ENCODE measurements around the gene AUNIP. TPM values are rescaled to one million over a fixed set of nuclear protein-coding genes. Genes with fewer than 3 reads are reported as not detected.

Gene AUNIP
- total RNA-seq, 3 donors from 2014 or later (not counting 1 experiment from before 2014, with no cell fraction given) = 0.16 to 0.50 (median 0.20) TPM

DNA sequence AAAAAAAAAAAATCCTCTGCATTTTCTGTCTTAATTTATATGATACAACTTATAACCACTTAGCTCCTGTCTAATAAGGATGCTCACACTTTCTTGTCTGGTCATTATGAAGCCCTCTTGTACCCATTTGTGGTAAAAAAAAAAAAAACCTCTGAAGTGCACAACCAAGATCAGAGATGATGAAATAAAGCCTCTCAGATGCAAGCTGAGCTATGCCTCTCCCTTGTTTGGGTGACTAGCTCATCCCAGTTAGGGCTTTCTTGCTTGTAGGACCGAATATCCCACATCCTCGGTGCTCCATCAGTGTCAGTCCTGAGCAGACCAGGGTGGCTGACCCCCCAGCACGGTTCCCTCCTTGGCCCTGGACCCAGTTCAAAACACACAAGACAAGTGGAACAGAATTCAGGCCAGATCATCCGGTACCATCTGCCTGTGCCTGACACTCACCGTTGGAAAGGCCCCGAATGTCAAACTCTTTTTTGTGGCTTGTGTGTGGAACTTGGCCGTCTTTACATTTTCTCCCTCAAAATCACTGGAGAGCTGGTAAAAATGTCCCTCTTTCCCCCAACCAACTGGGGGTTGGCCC lies 65.6 kb downstream of the AUNIP start:
- Histone ChIP-seq H3K9me3 (ENCODE audit: control insufficient read depth, insufficient read depth, low read length) (no peaks in the 10 kb centered on the region), H3K27ac (ENCODE audit: low read length) (no peak overlapping the region), H3K27me3 (ENCODE audit: control insufficient read depth, insufficient read depth, low read length) (no peaks in the 10 kb centered on the region), H3K4me1 (ENCODE audit: control insufficient read depth, insufficient read depth, low read length) (peaks cover 18% of the 10 kb centered on the region), H3K4me3 (ENCODE audit: low read length) (no peak overlapping the region), H3K36me3 (ENCODE audit: control insufficient read depth, insufficient read depth, low read length) (no peaks in the 10 kb centered on the region)
- Mint-ChIP-seq H3K27ac (no peak overlapping the region), H3K36me3 (no peaks in the 10 kb centered on the region), H3K4me1 (peaks cover 14 to 17% of the 10 kb centered on the region in 2 donors), H3K9me3 (no peaks in the 10 kb centered on the region), H3K27me3 (ENCODE audit: low read depth in 2 of 2) (no peaks in the 10 kb centered on the region), H3K4me3 (no peak overlapping the region)
- no peak for DNase-seq
- intact Hi-C loops (cut with micrococcal nuclease) = loop anchor here (10.0 kb wide), 1 partner anchor 179 kb away; the partner anchor contains the start of gene MAN1C1
- TF ChIP-seq, protein P1, sequence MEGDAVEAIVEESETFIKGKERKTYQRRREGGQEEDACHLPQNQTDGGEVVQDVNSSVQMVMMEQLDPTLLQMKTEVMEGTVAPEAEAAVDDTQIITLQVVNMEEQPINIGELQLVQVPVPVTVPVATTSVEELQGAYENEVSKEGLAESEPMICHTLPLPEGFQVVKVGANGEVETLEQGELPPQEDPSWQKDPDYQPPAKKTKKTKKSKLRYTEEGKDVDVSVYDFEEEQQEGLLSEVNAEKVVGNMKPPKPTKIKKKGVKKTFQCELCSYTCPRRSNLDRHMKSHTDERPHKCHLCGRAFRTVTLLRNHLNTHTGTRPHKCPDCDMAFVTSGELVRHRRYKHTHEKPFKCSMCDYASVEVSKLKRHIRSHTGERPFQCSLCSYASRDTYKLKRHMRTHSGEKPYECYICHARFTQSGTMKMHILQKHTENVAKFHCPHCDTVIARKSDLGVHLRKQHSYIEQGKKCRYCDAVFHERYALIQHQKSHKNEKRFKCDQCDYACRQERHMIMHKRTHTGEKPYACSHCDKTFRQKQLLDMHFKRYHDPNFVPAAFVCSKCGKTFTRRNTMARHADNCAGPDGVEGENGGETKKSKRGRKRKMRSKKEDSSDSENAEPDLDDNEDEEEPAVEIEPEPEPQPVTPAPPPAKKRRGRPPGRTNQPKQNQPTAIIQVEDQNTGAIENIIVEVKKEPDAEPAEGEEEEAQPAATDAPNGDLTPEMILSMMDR (IDR thresholded peaks at IDR 0.05) = no peak
- WGBS (ENCODE audit: insufficient coverage) = 73% methylated on average over 7 of the region's 7 CpGs
- no peak for ATAC-seq

DNA sequence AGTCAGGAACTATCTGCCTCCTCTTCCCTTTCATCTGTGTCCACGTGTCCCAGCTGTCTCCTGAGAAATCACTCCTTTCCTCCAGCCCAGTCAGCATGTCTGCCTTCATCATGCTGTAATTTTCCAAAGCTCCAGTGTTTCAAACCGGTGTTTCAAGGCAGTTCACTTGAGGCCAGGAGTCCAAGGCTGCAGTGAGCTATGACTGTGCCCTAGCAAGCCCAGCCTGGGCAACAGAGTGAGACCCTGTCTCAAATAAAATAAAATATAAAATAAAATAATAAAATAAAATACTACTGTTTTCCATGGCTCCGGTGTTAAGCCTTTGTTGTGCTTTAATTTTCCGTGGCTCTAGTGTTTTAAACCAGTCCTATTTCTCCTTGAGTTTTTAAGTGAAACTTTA lies 67.1 kb downstream of the AUNIP start:
- Histone ChIP-seq H3K9me3 (ENCODE audit: control insufficient read depth, insufficient read depth, low read length) (no peaks in the 10 kb centered on the region), H3K27me3 (ENCODE audit: control insufficient read depth, insufficient read depth, low read length) (no peaks in the 10 kb centered on the region), H3K4me3 (ENCODE audit: low read length) (no peak overlapping the region), H3K27ac (ENCODE audit: low read length) (no peak overlapping the region), H3K4me1 (ENCODE audit: control insufficient read depth, insufficient read depth, low read length) (peaks cover 12% of the 10 kb centered on the region), H3K36me3 (ENCODE audit: control insufficient read depth, insufficient read depth, low read length) (no peaks in the 10 kb centered on the region)
- no peaks in the 10 kb centered on the region for H3K27me3 Mint-ChIP-seq (ENCODE audit: low read depth in 2 of 2)
- no peaks in the 10 kb centered on the region for H3K36me3 Mint-ChIP-seq
- TF ChIP-seq, protein P1 (IDR thresholded peaks at IDR 0.05) = no peak
- no peaks in the 10 kb centered on the region for H3K9me3 Mint-ChIP-seq
- peaks cover 8 to 10% of the 10 kb centered on the region in 2 donors for H3K4me1 Mint-ChIP-seq
- ATAC-seq = no peak
- DNase-seq = no peak
- H3K27ac Mint-ChIP-seq = no peak overlapping the region
- intact Hi-C loops (cut with micrococcal nuclease) = loop anchor here (10.0 kb wide), 1 partner anchor 177 kb away; the partner anchor contains the start of gene MAN1C1
- no peak overlapping the region for H3K4me3 Mint-ChIP-seq
- 50% methylated on average over 2 of the region's 4 CpGs for WGBS (ENCODE audit: insufficient coverage)

DNA sequence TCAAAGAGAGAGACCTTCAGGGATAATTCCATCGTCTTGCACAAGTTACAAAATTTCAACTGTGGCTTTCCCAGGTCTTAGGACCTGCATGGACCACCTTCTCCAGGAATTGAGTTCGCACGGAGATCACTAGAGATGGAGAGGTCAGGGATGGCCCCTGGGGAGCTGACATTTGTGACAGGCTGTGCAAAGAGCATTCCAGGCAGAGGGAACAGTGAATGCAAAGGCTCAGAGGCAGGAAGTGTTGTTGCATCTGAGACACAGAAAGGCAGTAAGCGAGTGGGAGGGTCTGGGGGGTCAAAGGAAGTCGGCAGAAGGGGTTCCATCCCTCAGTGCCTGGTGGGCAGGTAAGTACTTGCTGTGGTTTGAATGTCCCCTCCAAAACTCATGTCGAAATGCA lies 68.8 kb downstream of the AUNIP start:
- Histone ChIP-seq H3K4me3 (ENCODE audit: low read length) (no peak overlapping the region), H3K9me3 (ENCODE audit: control insufficient read depth, insufficient read depth, low read length) (no peaks in the 10 kb centered on the region), H3K4me1 (ENCODE audit: control insufficient read depth, insufficient read depth, low read length) (no peaks in the 10 kb centered on the region), H3K27me3 (ENCODE audit: control insufficient read depth, insufficient read depth, low read length) (no peaks in the 10 kb centered on the region), H3K27ac (ENCODE audit: low read length) (no peak overlapping the region), H3K36me3 (ENCODE audit: control insufficient read depth, insufficient read depth, low read length) (no peaks in the 10 kb centered on the region)
- TF ChIP-seq, protein P1 (IDR thresholded peaks at IDR 0.05) = no peak
- Mint-ChIP-seq H3K27ac (no peak overlapping the region), H3K9me3 (no peaks in the 10 kb centered on the region), H3K4me1 (no peaks in the 10 kb centered on the region), H3K27me3 (ENCODE audit: low read depth in 2 of 2) (no peaks in the 10 kb centered on the region), H3K36me3 (no peaks in the 10 kb centered on the region), H3K4me3 (no peak overlapping the region)
- intact Hi-C loops (cut with micrococcal nuclease) = loop anchor here (10.0 kb wide), 1 partner anchor 176 kb away; the partner anchor contains the start of gene MAN1C1
- no peak for ATAC-seq
- no peak for DNase-seq
- WGBS (ENCODE audit: insufficient coverage) = 86% methylated on average over 6 of the region's 6 CpGs

DNA sequence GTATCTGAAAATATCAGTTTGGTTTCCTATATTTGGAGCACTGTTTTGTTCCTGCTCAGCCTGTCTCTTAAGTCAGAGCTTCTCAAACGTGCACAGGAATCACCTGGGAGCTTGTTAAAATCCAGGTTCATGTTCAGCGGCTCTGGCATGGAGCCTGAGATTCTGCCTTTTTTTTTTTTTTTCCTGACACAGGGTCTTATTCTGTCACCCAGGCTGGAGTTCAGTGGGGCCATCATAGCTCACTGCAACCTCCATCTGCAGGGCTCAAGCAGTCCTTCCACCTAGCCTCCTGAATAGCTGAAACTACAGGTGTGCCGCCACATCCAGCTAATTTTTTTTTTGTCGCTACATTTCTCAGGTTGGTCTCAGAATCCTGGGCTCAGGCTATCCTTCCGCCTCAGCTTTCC lies 71.5 kb downstream of the AUNIP start:
- Histone ChIP-seq H3K27me3 (ENCODE audit: control insufficient read depth, insufficient read depth, low read length) (no peaks in the 10 kb centered on the region), H3K36me3 (ENCODE audit: control insufficient read depth, insufficient read depth, low read length) (no peaks in the 10 kb centered on the region), H3K27ac (ENCODE audit: low read length) (no peak overlapping the region), H3K4me1 (ENCODE audit: control insufficient read depth, insufficient read depth, low read length) (no peaks in the 10 kb centered on the region), H3K9me3 (ENCODE audit: control insufficient read depth, insufficient read depth, low read length) (no peaks in the 10 kb centered on the region), H3K4me3 (ENCODE audit: low read length) (no peak overlapping the region)
- no peaks in the 10 kb centered on the region for H3K36me3 Mint-ChIP-seq
- no peak overlapping the region for H3K27ac Mint-ChIP-seq
- H3K4me1 Mint-ChIP-seq = no peaks in the 10 kb centered on the region
- intact Hi-C loops (cut with micrococcal nuclease) = no loop called here
- TF ChIP-seq, protein P1 (IDR thresholded peaks at IDR 0.05) = no peak
- no peak overlapping the region for H3K4me3 Mint-ChIP-seq
- DNase-seq (no peak), ATAC-seq (no peak)
- 91% methylated on average over 5 of the region's 5 CpGs for WGBS (ENCODE audit: insufficient coverage)
- H3K27me3 Mint-ChIP-seq (ENCODE audit: low read depth in 2 of 2) = no peaks in the 10 kb centered on the region
- H3K9me3 Mint-ChIP-seq = no peaks in the 10 kb centered on the region

Data from natural killer cell (primary cell).